Measurements from ENCODE around the gene INTS14. TPM values are rescaled to one million over a fixed set of nuclear protein-coding genes. Genes with fewer than 3 reads are reported as not detected.

INTS14 gene
- total RNA-seq: 26.5 and 28.7 TPM in 2 replicates

DNA sequence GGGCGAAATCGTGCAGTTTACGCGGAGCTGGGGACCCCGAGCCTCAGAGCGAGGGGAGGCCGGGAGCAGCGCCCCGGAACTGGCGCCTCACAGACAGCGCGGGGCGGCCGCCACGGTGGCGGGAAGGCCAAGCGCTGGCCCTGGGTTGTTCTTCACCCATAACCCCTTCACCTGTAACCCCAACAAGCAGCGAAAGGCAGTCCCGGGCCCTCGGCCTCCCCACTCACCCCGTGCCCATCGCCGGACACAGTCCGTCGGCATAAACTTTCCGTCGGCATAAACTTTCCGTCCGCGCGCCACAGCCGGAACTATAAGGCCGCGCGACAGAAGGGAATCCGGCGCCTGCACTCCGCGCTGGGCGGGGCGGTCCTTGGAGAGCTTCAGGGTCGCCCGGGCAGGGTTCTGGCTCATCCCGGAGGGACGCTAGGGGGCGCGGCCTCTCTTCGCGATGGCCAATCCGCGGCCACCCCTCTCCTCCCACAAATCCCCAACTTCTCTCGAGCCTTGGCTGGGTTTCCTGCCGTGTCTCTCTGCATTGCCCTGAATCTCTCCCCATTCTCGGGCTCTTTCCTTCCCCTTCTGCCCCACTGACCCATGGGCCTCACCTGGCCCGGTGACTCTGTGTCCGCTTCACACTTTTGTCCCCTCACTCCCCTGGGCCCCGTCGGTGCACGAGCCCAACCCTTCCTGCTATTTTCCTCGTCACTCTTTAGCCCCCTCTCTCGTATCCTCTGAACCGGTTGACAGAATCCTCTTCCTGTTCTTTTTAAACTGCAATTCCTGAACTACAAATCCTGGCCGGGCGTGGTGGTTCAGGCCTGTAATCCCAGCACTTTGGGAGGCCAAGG lies at the start of gene INTS14:
Gene INTS14, minus strand, starts transcription at position 261 of the 848 bp plus-strand sequence. CDS start 3,751 bp downstream, outside the sequence.
- Histone ChIP-seq H3K4me3 (ENCODE audit: low read depth, low read length) (peak within 1 kb of the TSS; percentile 69), H3K36me3 (ENCODE audit: control insufficient read depth, insufficient read depth, low read length) (no peaks in the 10 kb centered on the region), H3K27me3 (ENCODE audit: control insufficient read depth, insufficient read depth, low read length) (no peaks in the 10 kb centered on the region)
- DNase-seq (ENCODE audit: low read depth) (peak; percentile 84), FAIRE-seq (no peak)
- TF ChIP-seq, protein P1, sequence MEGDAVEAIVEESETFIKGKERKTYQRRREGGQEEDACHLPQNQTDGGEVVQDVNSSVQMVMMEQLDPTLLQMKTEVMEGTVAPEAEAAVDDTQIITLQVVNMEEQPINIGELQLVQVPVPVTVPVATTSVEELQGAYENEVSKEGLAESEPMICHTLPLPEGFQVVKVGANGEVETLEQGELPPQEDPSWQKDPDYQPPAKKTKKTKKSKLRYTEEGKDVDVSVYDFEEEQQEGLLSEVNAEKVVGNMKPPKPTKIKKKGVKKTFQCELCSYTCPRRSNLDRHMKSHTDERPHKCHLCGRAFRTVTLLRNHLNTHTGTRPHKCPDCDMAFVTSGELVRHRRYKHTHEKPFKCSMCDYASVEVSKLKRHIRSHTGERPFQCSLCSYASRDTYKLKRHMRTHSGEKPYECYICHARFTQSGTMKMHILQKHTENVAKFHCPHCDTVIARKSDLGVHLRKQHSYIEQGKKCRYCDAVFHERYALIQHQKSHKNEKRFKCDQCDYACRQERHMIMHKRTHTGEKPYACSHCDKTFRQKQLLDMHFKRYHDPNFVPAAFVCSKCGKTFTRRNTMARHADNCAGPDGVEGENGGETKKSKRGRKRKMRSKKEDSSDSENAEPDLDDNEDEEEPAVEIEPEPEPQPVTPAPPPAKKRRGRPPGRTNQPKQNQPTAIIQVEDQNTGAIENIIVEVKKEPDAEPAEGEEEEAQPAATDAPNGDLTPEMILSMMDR (IDR thresholded peaks at IDR 0.05; ENCODE audit: insufficient read depth, low read length, severe bottlenecking): peak; percentile 72

DNA sequence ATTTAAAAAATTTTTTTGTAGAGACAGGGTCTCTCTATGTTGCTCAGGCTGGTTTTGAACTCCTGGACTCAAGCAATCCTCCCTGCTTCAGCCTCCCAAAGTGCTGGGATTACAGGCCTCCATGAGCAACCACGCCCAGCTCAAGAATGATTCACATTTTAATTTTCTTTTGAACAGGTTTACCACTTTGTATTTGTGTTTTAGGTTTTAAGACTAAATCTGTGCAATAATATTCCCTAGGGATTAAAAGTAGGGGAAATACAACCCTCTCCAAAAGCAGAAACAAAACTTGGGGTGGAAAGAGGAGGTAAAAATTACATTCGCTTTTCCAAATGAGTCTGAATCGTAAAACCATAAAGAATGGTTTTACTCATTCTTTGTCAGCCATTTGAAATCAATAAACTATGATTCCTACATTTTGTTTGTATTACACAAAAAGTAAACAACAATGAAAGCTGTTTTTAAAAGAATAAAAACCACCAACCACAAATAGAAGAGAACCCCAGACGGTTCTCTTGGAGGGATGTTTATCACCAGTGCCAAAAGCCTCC lies 48.6 kb upstream of the INTS14 start:
- no peak for FAIRE-seq
- TF ChIP-seq, protein P1 (IDR thresholded peaks at IDR 0.05; ENCODE audit: insufficient read depth, low read length, severe bottlenecking): no peak
- Histone ChIP-seq H3K4me3 (ENCODE audit: low read depth, low read length) (no peak overlapping the region), H3K27me3 (ENCODE audit: control insufficient read depth, insufficient read depth, low read length) (no peaks in the 10 kb centered on the region), H3K36me3 (ENCODE audit: control insufficient read depth, insufficient read depth, low read length) (no peaks in the 10 kb centered on the region)
- DNase-seq (ENCODE audit: low read depth): no peak

DNA sequence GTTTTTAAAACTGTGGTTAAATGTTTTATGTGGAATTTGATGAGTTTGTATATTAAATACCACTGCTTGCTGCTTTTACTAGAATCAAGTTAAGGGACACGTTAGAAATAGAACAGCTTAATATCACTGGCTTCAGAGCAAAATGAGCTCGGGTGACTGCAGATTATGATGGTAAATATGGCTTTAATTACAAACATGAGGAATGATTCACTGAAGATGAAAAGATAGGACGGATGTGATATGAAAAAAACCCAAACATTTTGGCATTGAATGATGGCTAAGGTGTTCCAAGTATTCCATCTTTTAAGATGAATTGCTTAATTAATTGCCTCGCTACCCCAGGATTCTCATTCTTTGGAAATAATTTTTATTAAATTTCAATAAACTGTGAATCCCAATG lies 44.5 kb upstream of the INTS14 start:
- TF ChIP-seq, protein P1 (IDR thresholded peaks at IDR 0.05; ENCODE audit: insufficient read depth, low read length, severe bottlenecking): no peak
- DNase-seq (ENCODE audit: low read depth): no peak

DNA sequence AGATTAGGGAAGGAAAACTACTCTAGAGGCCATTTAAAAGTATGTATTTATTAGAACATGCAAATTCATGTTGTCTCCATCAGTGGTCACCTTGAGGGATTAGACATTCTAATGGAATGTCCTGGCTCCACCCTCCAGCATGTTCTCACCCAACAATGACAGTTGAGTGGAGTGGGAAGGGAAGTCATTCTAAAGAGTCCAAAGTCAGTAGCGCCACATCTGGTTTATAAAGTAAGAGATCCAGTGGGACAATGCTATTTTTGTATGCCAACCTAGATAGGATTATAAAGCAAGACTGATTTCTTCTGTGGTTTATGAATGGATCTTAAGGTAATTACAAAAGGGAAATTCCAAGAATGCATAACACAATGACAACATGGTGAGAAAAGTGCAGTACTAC lies 44.1 kb upstream of the INTS14 start:
- FAIRE-seq: no peak
- Histone ChIP-seq H3K27me3 (ENCODE audit: control insufficient read depth, insufficient read depth, low read length) (no peaks in the 10 kb centered on the region), H3K4me3 (ENCODE audit: low read depth, low read length) (no peak overlapping the region), H3K36me3 (ENCODE audit: control insufficient read depth, insufficient read depth, low read length) (no peaks in the 10 kb centered on the region)
- TF ChIP-seq, protein P1 (IDR thresholded peaks at IDR 0.05; ENCODE audit: insufficient read depth, low read length, severe bottlenecking): no peak
- peak; percentile 80 for DNase-seq (ENCODE audit: low read depth)

More for the DNA sequence above, 44.5 kb upstream of the INTS14 start:
- no peaks in the 10 kb centered on the region for H3K36me3 ChIP-seq (ENCODE audit: control insufficient read depth, insufficient read depth, low read length)
- H3K4me3 ChIP-seq (ENCODE audit: low read depth, low read length): no peak overlapping the region
- H3K27me3 ChIP-seq (ENCODE audit: control insufficient read depth, insufficient read depth, low read length): no peaks in the 10 kb centered on the region
- no peak for FAIRE-seq

DNA sequence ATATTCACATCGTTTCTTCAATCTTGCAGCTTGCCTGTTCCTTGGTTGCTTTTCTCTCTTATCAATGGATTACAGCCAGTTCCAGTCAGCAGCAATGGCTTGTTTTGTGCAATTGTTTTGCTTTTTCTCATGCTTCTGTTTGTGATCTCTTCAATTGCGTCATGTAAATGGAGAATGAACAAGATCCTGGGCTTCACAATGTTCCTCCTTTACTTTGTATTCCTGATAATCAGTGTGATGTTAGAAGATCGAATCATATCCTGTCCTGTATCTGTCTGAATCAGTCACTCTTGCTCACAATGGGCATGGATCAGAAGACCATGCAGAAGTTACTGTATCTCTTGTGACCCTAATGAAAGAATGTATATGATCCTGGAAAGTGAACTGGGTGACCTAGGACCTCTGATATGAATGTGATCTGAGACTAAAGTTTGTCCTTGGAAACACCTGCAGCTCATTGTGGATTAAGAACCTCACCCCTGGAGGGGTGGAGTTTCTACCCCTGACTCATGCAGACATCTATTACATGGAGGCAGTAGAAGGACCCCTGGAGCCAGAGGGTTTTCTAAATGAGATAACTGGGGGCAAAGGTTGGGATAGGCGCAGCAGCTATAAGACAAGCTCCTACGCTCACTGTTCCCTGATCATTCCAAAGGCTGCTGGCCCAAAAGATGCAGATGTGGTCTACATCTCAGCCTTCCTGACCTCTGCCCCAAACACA lies 43.0 kb upstream of the INTS14 start:
- TF ChIP-seq, protein P1 (IDR thresholded peaks at IDR 0.05; ENCODE audit: insufficient read depth, low read length, severe bottlenecking): no peak
- DNase-seq (ENCODE audit: low read depth) (peak; percentile 65), FAIRE-seq (no peak)
- Histone ChIP-seq H3K36me3 (ENCODE audit: control insufficient read depth, insufficient read depth, low read length) (no peaks in the 10 kb centered on the region), H3K4me3 (ENCODE audit: low read depth, low read length) (no peak overlapping the region), H3K27me3 (ENCODE audit: control insufficient read depth, insufficient read depth, low read length) (no peaks in the 10 kb centered on the region)

All from bronchial epithelial cell (primary cell).